H1 (cell line): Measurements from ENCODE around the gene CXCR1.

Experiments used
- BACH1 ChIP-seq: IDR thresholded peaks from 2 replicates; pipeline ENCODE4 v1.6.1; 2012; ENCODE audit warnings: low read length, improper control_type of control experiment
- BRCA1 ChIP-seq: IDR thresholded peaks from 2 replicates; pipeline ENCODE4 v1.6.1; 2012; ENCODE audit warnings: low read depth, low read length, improper control_type of control experiment
- EP300 ChIP-seq, 2 experiments: IDR thresholded peaks; 1 replicate in 1 of 2; 2 replicates in 1 of 2; pipeline ENCODE4 v1.6.1; 2011 to 2012; ENCODE audit warnings: low read depth in 2 of 2, low read length in 2 of 2, mild to moderate bottlenecking in 2 of 2, borderline replicate concordance in 1 of 2, inconsistent platforms in 1 of 2, moderate library complexity in 1 of 2
- EZH2 ChIP-seq: fragments of 200-600 bp; sonication (generic); IDR thresholded peaks from 2 replicates; pipeline ENCODE4 v1.7.1; 2012; ENCODE audit warnings: low read depth, mild to moderate bottlenecking, moderate library complexity, low read length, inconsistent platforms; ENCODE audit not compliant: severe bottlenecking

- TF ChIP-seq EP300 (IDR thresholded peaks at IDR 0.05; ENCODE audit: borderline replicate concordance in 1 of 2, low read depth in 2 of 2, low read length in 2 of 2) (no peak), BRCA1 (no peak), EZH2 (no peak), BACH1 (no peak)
Measured at GRCh38 chr2:218188528-218188927, 21.8 kb upstream of the CXCR1 start.
